Liver (tissue), 9 donors: ENCODE data around the gene CDC14A. TPM values are rescaled to one million over a fixed set of nuclear protein-coding genes. Genes with fewer than 3 reads are reported as not detected.
A peak's percentile ranks its signal among the peaks of the same experiment; 100 is the strongest.

Source experiments
- DNase-seq: peaks from one replicate; pipeline ENCODE4 v3.0.0-alpha.2; 2017; ENCODE audit warnings: low spot score
- H3K27ac ChIP-seq, 2 donors: one replicate each; pipeline ENCODE4 v1.7.0; 2013; ENCODE audit warnings: inconsistent platforms in 2 of 2, low read length in 2 of 2, control low read depth in 1 of 2, low read depth in 1 of 2, mild to moderate bottlenecking in 1 of 2
- H3K27me3 ChIP-seq, 4 donors: one replicate each; pipeline versions ENCODE4 v1.6.1 to v1.7.0; 2013; ENCODE audit warnings: low read length in 3 of 4, inconsistent platforms in 1 of 4, mild to moderate bottlenecking in 1 of 4, moderate library complexity in 1 of 4; ENCODE audit not compliant: control insufficient read depth in 4 of 4, insufficient read depth in 4 of 4
- H3K36me3 ChIP-seq, 4 donors: one replicate each; pipeline versions ENCODE4 v1.6.1 to v1.7.0; 2013; ENCODE audit warnings: low read length in 3 of 4, mild to moderate bottlenecking in 3 of 4, low read depth in 1 of 4, moderate library complexity in 1 of 4; ENCODE audit not compliant: control insufficient read depth in 4 of 4, insufficient read depth in 3 of 4
- H3K4me1 ChIP-seq, 4 donors: one replicate each; pipeline versions ENCODE4 v1.6.1 to v1.7.0; 2013; ENCODE audit warnings: low read length in 3 of 4, mild to moderate bottlenecking in 3 of 4, moderate library complexity in 1 of 4; ENCODE audit not compliant: control insufficient read depth in 4 of 4, insufficient read depth in 4 of 4
- H3K4me3 ChIP-seq, 3 donors: one replicate each; pipeline versions ENCODE4 v1.6.1 to v1.7.0; 2013; ENCODE audit warnings: low read length in 3 of 3, control low read depth in 1 of 3, low read depth in 1 of 3, mild to moderate bottlenecking in 1 of 3
- H3K9ac ChIP-seq, 2 donors: one replicate each; pipeline ENCODE4 v1.7.0; 2013; ENCODE audit warnings: low read length in 2 of 2, mild to moderate bottlenecking in 2 of 2, moderate library complexity in 2 of 2, control low read depth in 1 of 2, low read depth in 1 of 2
- H3K9me3 ChIP-seq, 4 donors: one replicate each; pipeline versions ENCODE4 v1.6.1 to v1.7.0; 2013; ENCODE audit warnings: low read length in 3 of 4; ENCODE audit not compliant: control insufficient read depth in 4 of 4
- CTCF ChIP-seq: fragments of 150-350 bp; IDR thresholded peaks from 2 replicates; pipeline ENCODE4 v1.5.1; 2017; ENCODE audit warnings: improper control_type of control experiment, low read depth, low read length; ENCODE audit not compliant: missing input control
- FOXA1 ChIP-seq: IDR thresholded peaks from 2 replicates; pipeline ENCODE4 v1.6.1; 2016; ENCODE audit warnings: antibody characterized with exemption
- GABPA ChIP-seq, 2 donors: IDR thresholded peaks in 1 of 2; conservative IDR thresholded peaks in 1 of 2; 2 replicates each; pipeline ENCODE4 v1.6.1; 2016; ENCODE audit warnings: antibody characterized with exemption in 2 of 2, mild to moderate bottlenecking in 1 of 2, moderate library complexity in 1 of 2
- HNF4A ChIP-seq, 2 donors: conservative IDR thresholded peaks; 2 replicates each; pipeline ENCODE4 v1.6.1; 2016; ENCODE audit warnings: antibody characterized with exemption in 2 of 2, mild to moderate bottlenecking in 2 of 2
- JUND ChIP-seq, 2 donors: IDR thresholded peaks; 2 replicates each; pipeline ENCODE4 v1.6.1; 2016; ENCODE audit warnings: antibody characterized with exemption in 2 of 2
- MAX ChIP-seq: IDR thresholded peaks from 2 replicates; pipeline ENCODE4 v1.6.1; 2016; ENCODE audit warnings: antibody characterized with exemption
- NR2F2 ChIP-seq: IDR thresholded peaks from 2 replicates; pipeline ENCODE4 v1.6.1; 2016; ENCODE audit warnings: antibody characterized with exemption
- RAD21 ChIP-seq, 2 donors: IDR thresholded peaks; 2 replicates each; pipeline ENCODE4 v1.6.1; 2016; ENCODE audit warnings: antibody characterized with exemption in 2 of 2, mild to moderate bottlenecking in 2 of 2
- YY1 ChIP-seq: IDR thresholded peaks from 2 replicates; pipeline ENCODE4 v1.6.1; 2016; ENCODE audit warnings: antibody characterized with exemption, mild to moderate bottlenecking
- ZBTB33 ChIP-seq: IDR thresholded peaks from 2 replicates; pipeline ENCODE4 v1.6.1; 2016; ENCODE audit warnings: antibody characterized with exemption
- WGBS: extraction: QIAGEN DNeasy Blood & Tissue Kit; methylation state at CpG from one replicate; pipeline ENCODE4 v1.1.7; 2013; 5-methylcytosine and 5-hydroxymethylcytosine counted together
- polyA plus RNA-seq, 2 donors: library from polyadenylated mRNA; stranded (reverse) in 1 of 2; unstranded in 1 of 2; fragments of 200-250 nt in 1 of 2; fragments of >200 nt in 1 of 2; fragmentation: Nextera tagmentation in 1 of 2; extraction: Ambion mirVana in 1 of 2; gene quantifications; one replicate each; pipeline versions ENCODE4 v1.2.1 to v1.2.3, GENCODE V29; 2013 to 2015
- total RNA-seq, 2 donors: library from RNA; depleted of rRNA; stranded (reverse); fragments of >200 nt; gene quantifications; one replicate each; pipeline ENCODE4 v1.2.3, GENCODE V29; 2014
- donor health status: healthy.
- donor health status: healthy.
- donor health status: healthy.
- donor health status: healthy.
- donor health status: healthy.

CDC14A gene
- total and polyA plus RNA-seq, 4 donors, result 0.39 to 4.1 (median 2.6) TPM

GRCh38 chr1:100354971-100355394 is 2.7 kb downstream of the CDC14A start:
- Histone ChIP-seq H3K4me3 (no peak overlapping the region), H3K9ac (no peak overlapping the region), H3K9me3 (no peaks in the 10 kb centered on the region), H3K36me3 (no peaks in the 10 kb centered on the region), H3K27me3 (no peaks in the 10 kb centered on the region), H3K27ac (no peak overlapping the region), H3K4me1 (peaks cover 2 to 20% (median 12%) of the 10 kb centered on the region in 4 donors)
- DNase-seq, result no peak
- 76% methylated on average over 2 of the region's 2 CpGs for WGBS
- TF ChIP-seq HNF4A (conservative IDR thresholded peaks at IDR 0.05) (no peak), JUND (IDR thresholded peaks at IDR 0.05) (no peak), GABPA (IDR thresholded peaks at IDR 0.05 in 1 of 2, conservative IDR thresholded peaks at IDR 0.05 in 1 of 2) (no peak), CTCF (no peak)

GRCh38 chr1:100358210-100358609 is 5.9 kb downstream of the CDC14A start:
- TF ChIP-seq HNF4A (conservative IDR thresholded peaks at IDR 0.05) (no peak), RAD21 (IDR thresholded peaks at IDR 0.05) (peak; percentile 35 to 53), JUND (IDR thresholded peaks at IDR 0.05) (no peak), CTCF (peak; percentile 20), YY1 (no peak)
- H3K27ac ChIP-seq, result no peak overlapping the region
- H3K9me3 ChIP-seq, result no peaks in the 10 kb centered on the region
- H3K27me3 ChIP-seq, result no peaks in the 10 kb centered on the region
- H3K4me3 ChIP-seq, result no peak overlapping the region
- H3K9ac ChIP-seq, result no peak overlapping the region
- whole genome bisulfite sequencing, result 93% methylated on average over 2 of the region's 2 CpGs
- no peaks in the 10 kb centered on the region for H3K36me3 ChIP-seq
- no peak for DNase-seq
- peaks cover 0 to 4% (median 3%) of the 10 kb centered on the region in 4 donors for H3K4me1 ChIP-seq

GRCh38 chr1:100359139-100359538 is 6.8 kb downstream of the CDC14A start:
- no peaks in the 10 kb centered on the region for H3K4me1 ChIP-seq
- WGBS, result 70% methylated on average over 1 of the region's 1 CpG

More at GRCh38 chr1:100359139-100359538, 6.8 kb downstream of the CDC14A start:
- no peak for DNase-seq
- H3K27ac ChIP-seq, result no peak overlapping the region
- H3K9me3 ChIP-seq, result no peaks in the 10 kb centered on the region
- no peak overlapping the region for H3K4me3 ChIP-seq
- no peak overlapping the region for H3K9ac ChIP-seq
- no peaks in the 10 kb centered on the region for H3K36me3 ChIP-seq
- no peaks in the 10 kb centered on the region for H3K27me3 ChIP-seq
- no peak for TF ChIP-seq ZBTB33
- no peak for TF ChIP-seq JUND (IDR thresholded peaks at IDR 0.05)
- TF ChIP-seq NR2F2, result no peak
- TF ChIP-seq FOXA1, result no peak
- TF ChIP-seq MAX, result no peak
- no peak for TF ChIP-seq RAD21 (IDR thresholded peaks at IDR 0.05)
